WTC11 (cell line): ENCODE results near the gene GNMT. TPM values are rescaled to one million over a fixed set of nuclear protein-coding genes. Genes with fewer than 3 reads are reported as not detected.

Source experiments
- ATAC-seq: fragments of 200-7000 bp; cut with Tn5 transposase; 2 replicates; pipeline ENCODE4 v1.10.0; 2021; ENCODE audit warnings: mild to moderate bottlenecking, moderate library complexity
- CTCF ChIA-PET: fragments of 300-600 bp; sonication (Branson Sonifier 250); formaldehyde crosslinking; loops from one replicate; lab custom pipeline; 2021; ENCODE audit warnings: antibody characterized with exemption; lab: Charles Lee
- POLR2A ChIA-PET: fragments of 350-600 bp; sonication (Branson Sonifier 250); formaldehyde crosslinking; loops from one replicate; lab custom pipeline; 2021; ENCODE audit warnings: antibody characterized with exemption; lab: Charles Lee
- DNase-seq: peaks from one replicate; pipeline ENCODE4 v3.0.0; 2021; ENCODE audit warnings: low spot score
- H3K27ac Mint-ChIP-seq: 2 replicates; pipeline ENCODE4 v1.8.0; 2021; ENCODE audit warnings: mixed read lengths
- H3K27me3 Mint-ChIP-seq: 2 replicates; pipeline ENCODE4 v1.8.0; 2021; ENCODE audit warnings: low read depth, mild to moderate bottlenecking, moderate library complexity, mixed read lengths
- H3K36me3 Mint-ChIP-seq: 2 replicates; pipeline ENCODE4 v1.8.0; 2021; ENCODE audit warnings: mixed read lengths
- H3K4me1 Mint-ChIP-seq: 2 replicates; pipeline ENCODE4 v1.8.0; 2022; ENCODE audit warnings: mixed read lengths
- H3K4me3 Mint-ChIP-seq: 2 replicates; pipeline ENCODE4 v1.8.0; 2021; ENCODE audit warnings: mild to moderate bottlenecking, moderate library complexity, mixed read lengths
- H3K9me3 Mint-ChIP-seq: 2 replicates; pipeline ENCODE4 v1.8.0; 2021; ENCODE audit warnings: mixed read lengths
- GTF2I ChIP-seq: fragments of 250-450 bp; sonication (Bioruptor Pico); conservative IDR thresholded peaks from 2 replicates; pipeline ENCODE4 v1.4.0; 2021; ENCODE audit warnings: mild to moderate bottlenecking
- KAT7 ChIP-seq: sonication (generic); formaldehyde crosslinking; IDR thresholded peaks from 2 replicates; pipeline ENCODE4 v1.8.1; 2023; ENCODE audit warnings: missing genetic modification reagents, mild to moderate bottlenecking, borderline replicate concordance
- MYBL2 ChIP-seq: sonication (generic); formaldehyde crosslinking; IDR thresholded peaks from 2 replicates; pipeline ENCODE4 v1.8.1; 2023; ENCODE audit warnings: mild to moderate bottlenecking, moderate library complexity, missing genetic modification reagents
- NR1H2 ChIP-seq: sonication (generic); formaldehyde crosslinking; IDR thresholded peaks from 2 replicates; pipeline ENCODE4 v1.9.0; 2021; ENCODE audit warnings: mild to moderate bottlenecking, moderate library complexity, missing genetic modification reagents
- RORB ChIP-seq: fragments of 250-450 bp; sonication (Bioruptor Pico); IDR thresholded peaks from 2 replicates; pipeline ENCODE4 v1.9.0; 2021; ENCODE audit warnings: mild to moderate bottlenecking
- ZNF121 ChIP-seq: sonication (generic); formaldehyde crosslinking; IDR thresholded peaks from 2 replicates; pipeline ENCODE4 v1.8.0; 2023; ENCODE audit warnings: missing genetic modification reagents
- ZNF232 ChIP-seq: sonication (generic); formaldehyde crosslinking; IDR thresholded peaks from 2 replicates; pipeline ENCODE4 v1.8.0; 2022; ENCODE audit warnings: mild to moderate bottlenecking, missing genetic modification reagents
- ZNF423 ChIP-seq: fragments of 250-450 bp; sonication (Bioruptor Pico); IDR thresholded peaks from 2 replicates; pipeline ENCODE4 v2.1.2; 2022; ENCODE audit warnings: mild to moderate bottlenecking, moderate library complexity
- total RNA-seq: library from RNA; stranded (reverse); gene quantifications from 3 replicates; pipeline ENCODE4 v1.2.3, GENCODE V29; 2021
- TF ChIP-seq, protein P1 (sequence below): fragments of 250-450 bp; sonication (Bioruptor Pico); IDR thresholded peaks from 2 replicates; pipeline ENCODE4 v1.9.0; 2021; ENCODE audit warnings: moderate library complexity, mild to moderate bottlenecking, inconsistent platforms, borderline replicate concordance
- TF ChIP-seq, protein P2 (sequence below): fragments of 250-450 bp; sonication (Bioruptor Pico); IDR thresholded peaks from 2 replicates; pipeline ENCODE4 v1.8.0; 2021; ENCODE audit warnings: mild to moderate bottlenecking
- TF ChIP-seq, protein P3 (sequence below): fragments of 250-450 bp; sonication (Bioruptor Pico); conservative IDR thresholded peaks from 2 replicates; pipeline ENCODE4 v1.9.0; 2021; ENCODE audit warnings: mild to moderate bottlenecking
- TF ChIP-seq, protein P4 (sequence below): sonication (generic); formaldehyde crosslinking; IDR thresholded peaks from 2 replicates; pipeline ENCODE4 v1.8.1; 2022; ENCODE audit warnings: low read depth, mild to moderate bottlenecking, moderate library complexity, missing genetic modification reagents, borderline replicate concordance
- TF ChIP-seq, protein P5 (sequence below): sonication (generic); formaldehyde crosslinking; IDR thresholded peaks from 2 replicates; pipeline ENCODE4 v1.8.0; 2022; ENCODE audit warnings: mild to moderate bottlenecking, missing genetic modification reagents
- TF ChIP-seq, protein P6 (sequence below): sonication (generic); formaldehyde crosslinking; IDR thresholded peaks from 2 replicates; pipeline ENCODE4 v1.8.1; 2023; ENCODE audit warnings: mild to moderate bottlenecking, moderate library complexity, missing genetic modification reagents
- TF ChIP-seq, protein P7 (sequence below): sonication (generic); formaldehyde crosslinking; IDR thresholded peaks from 2 replicates; pipeline ENCODE4 v1.8.1; 2023; ENCODE audit warnings: mild to moderate bottlenecking, missing genetic modification reagents, moderate library complexity
- TF ChIP-seq, protein P8 (sequence below): sonication (generic); formaldehyde crosslinking; IDR thresholded peaks from 2 replicates; pipeline ENCODE4 v1.8.0; 2023; ENCODE audit warnings: missing genetic modification reagents
- TF ChIP-seq, protein P9 (sequence below): fragments of 250-450 bp; sonication (Bioruptor Pico); IDR thresholded peaks from 2 replicates; pipeline ENCODE4 v1.9.0; 2021; ENCODE audit warnings: mild to moderate bottlenecking
- TF ChIP-seq, protein P10 (sequence below): sonication (generic); formaldehyde crosslinking; IDR thresholded peaks from 2 replicates; pipeline ENCODE4 v1.8.1; 2022; ENCODE audit warnings: missing genetic modification reagents, borderline replicate concordance

GNMT gene
- total RNA-seq, 1 experiment from 2014 or later = 2.0 TPM

DNA sequence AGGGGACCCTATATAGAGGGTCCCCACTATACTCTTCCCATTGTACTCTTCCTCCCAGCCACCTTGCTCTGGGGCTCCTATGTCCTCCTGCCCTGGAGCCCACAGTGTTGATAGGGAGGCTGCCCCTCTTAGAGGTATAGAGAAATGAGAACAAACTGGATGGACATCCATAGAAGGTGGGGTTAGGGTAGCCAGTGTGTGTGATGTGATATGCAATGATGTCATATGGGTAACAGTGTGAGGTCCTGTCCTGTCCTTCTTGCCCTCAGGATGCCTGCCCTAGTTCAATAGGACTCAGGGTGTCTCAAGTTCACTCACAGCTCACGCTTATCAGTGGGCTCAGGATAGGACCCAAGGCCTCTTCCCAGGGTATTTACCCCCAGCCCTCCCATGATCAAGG lies 44.3 kb upstream of the GNMT start (continued):
- TF ChIP-seq, protein P1, sequence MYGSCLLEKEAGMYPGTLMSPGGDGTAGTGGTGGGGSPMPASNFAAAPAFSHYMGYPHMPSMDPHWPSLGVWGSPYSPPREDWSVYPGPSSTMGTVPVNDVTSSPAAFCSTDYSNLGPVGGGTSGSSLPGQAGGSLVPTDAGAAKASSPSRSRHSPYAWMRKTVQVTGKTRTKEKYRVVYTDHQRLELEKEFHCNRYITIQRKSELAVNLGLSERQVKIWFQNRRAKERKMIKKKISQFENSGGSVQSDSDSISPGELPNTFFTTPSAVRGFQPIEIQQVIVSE (CRISPR knock-in tag) = no peak
- TF ChIP-seq, protein P2, sequence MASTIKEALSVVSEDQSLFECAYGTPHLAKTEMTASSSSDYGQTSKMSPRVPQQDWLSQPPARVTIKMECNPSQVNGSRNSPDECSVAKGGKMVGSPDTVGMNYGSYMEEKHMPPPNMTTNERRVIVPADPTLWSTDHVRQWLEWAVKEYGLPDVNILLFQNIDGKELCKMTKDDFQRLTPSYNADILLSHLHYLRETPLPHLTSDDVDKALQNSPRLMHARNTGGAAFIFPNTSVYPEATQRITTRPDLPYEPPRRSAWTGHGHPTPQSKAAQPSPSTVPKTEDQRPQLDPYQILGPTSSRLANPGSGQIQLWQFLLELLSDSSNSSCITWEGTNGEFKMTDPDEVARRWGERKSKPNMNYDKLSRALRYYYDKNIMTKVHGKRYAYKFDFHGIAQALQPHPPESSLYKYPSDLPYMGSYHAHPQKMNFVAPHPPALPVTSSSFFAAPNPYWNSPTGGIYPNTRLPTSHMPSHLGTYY = no peak
- TF ChIP-seq, protein P3, sequence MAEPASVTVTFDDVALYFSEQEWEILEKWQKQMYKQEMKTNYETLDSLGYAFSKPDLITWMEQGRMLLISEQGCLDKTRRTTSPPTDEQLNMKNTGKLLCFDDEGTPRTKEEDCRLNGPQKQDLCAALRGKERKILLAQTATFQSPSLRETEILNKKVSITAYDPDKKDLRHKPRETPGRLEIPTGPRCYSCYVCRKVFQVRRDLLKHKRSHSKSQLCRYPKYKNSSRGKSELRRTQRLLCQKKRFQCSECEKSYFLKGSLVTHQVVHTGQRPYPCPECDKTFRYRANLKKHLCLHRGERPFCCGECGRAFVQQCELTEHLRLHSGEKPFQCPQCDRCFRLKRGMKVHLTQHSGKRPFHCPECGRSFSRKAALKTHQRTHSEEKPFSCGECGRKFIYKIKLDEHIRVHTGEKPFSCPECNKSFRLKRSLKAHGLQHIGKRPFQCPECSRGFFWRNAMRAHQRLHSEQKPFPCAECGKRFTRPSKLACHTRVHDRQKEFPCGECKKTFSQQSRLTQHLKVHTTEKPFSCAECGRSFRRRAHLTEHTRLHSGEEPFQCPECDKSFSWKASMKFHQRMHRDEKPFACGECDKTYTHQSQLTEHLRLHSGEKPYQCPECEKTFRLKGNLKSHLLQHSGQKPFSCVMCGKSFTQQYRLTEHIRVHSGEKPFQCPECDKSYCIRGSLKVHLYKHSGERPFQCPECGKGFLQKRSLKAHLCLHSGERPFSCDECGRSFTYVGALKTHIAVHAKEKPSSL = no peak
- TF ChIP-seq MYBL2 (CRISPR knock-in tag) = no peak
- TF ChIP-seq ZNF232 = no peak
- TF ChIP-seq KAT7 (CRISPR knock-in tag) = no peak
- TF ChIP-seq, all 79 proteins: peak for 0

DNA sequence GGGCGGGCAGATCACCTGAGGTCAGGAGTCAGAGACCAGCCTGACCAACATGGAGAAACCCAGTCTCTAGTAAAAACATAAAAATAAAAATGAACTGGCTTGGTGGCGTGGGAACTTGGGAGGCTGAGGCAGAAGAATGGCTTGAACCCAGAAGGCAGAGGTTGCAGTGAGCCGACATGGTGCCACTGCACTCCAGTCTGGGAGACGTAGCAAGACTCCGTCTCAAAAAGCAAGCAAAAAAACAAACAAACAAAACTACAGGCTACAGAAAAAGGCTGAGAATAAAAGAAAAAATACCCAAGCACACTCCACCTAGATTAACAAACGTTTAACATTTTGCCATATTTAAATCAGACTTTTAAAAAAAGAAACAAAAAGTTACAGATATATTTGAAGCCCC lies 38.8 kb upstream of the GNMT start:
- H3K9me3 Mint-ChIP-seq = no peaks in the 10 kb centered on the region
- ATAC-seq = no peak
- peaks cover 6% of the 10 kb centered on the region for H3K4me1 Mint-ChIP-seq
- H3K27ac Mint-ChIP-seq = no peak overlapping the region
- H3K36me3 Mint-ChIP-seq = no peaks in the 10 kb centered on the region
- CTCF ChIA-PET = interaction anchor here (0.8 kb wide), 1 partner anchor 100 kb away, joined by 4 read pairs; no protein-coding TSS in a partner anchor
- no peak for DNase-seq
- POLR2A ChIA-PET = interaction anchor here (0.6 kb wide), 1 partner anchor 175 kb away, joined by 3 read pairs; no protein-coding TSS in a partner anchor
- no peaks in the 10 kb centered on the region for H3K27me3 Mint-ChIP-seq
- TF ChIP-seq, protein P4, sequence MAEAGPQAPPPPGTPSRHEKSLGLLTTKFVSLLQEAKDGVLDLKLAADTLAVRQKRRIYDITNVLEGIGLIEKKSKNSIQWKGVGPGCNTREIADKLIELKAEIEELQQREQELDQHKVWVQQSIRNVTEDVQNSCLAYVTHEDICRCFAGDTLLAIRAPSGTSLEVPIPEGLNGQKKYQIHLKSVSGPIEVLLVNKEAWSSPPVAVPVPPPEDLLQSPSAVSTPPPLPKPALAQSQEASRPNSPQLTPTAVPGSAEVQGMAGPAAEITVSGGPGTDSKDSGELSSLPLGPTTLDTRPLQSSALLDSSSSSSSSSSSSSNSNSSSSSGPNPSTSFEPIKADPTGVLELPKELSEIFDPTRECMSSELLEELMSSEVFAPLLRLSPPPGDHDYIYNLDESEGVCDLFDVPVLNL = no peak
- TF ChIP-seq GTF2I (CRISPR knock-in tag) (no peak), ZNF121 (CRISPR knock-in tag) (no peak), NR1H2 (CRISPR knock-in tag) (no peak), RORB (no peak), ZNF423 (CRISPR knock-in tag) (no peak)
- TF ChIP-seq, protein P5, sequence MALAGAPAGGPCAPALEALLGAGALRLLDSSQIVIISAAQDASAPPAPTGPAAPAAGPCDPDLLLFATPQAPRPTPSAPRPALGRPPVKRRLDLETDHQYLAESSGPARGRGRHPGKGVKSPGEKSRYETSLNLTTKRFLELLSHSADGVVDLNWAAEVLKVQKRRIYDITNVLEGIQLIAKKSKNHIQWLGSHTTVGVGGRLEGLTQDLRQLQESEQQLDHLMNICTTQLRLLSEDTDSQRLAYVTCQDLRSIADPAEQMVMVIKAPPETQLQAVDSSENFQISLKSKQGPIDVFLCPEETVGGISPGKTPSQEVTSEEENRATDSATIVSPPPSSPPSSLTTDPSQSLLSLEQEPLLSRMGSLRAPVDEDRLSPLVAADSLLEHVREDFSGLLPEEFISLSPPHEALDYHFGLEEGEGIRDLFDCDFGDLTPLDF = no peak
- TF ChIP-seq, protein P6, sequence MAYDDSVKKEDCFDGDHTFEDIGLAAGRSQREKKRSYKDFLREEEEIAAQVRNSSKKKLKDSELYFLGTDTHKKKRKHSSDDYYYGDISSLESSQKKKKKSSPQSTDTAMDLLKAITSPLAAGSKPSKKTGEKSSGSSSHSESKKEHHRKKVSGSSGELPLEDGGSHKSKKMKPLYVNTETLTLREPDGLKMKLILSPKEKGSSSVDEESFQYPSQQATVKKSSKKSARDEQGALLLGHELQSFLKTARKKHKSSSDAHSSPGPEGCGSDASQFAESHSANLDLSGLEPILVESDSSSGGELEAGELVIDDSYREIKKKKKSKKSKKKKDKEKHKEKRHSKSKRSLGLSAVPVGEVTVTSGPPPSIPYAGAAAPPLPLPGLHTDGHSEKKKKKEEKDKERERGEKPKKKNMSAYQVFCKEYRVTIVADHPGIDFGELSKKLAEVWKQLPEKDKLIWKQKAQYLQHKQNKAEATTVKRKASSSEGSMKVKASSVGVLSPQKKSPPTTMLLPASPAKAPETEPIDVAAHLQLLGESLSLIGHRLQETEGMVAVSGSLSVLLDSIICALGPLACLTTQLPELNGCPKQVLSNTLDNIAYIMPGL (CRISPR knock-in tag) = no peak
- TF ChIP-seq, protein P7, sequence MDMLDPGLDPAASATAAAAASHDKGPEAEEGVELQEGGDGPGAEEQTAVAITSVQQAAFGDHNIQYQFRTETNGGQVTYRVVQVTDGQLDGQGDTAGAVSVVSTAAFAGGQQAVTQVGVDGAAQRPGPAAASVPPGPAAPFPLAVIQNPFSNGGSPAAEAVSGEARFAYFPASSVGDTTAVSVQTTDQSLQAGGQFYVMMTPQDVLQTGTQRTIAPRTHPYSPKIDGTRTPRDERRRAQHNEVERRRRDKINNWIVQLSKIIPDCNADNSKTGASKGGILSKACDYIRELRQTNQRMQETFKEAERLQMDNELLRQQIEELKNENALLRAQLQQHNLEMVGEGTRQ (CRISPR knock-in tag) = no peak
- TF ChIP-seq, protein P8, sequence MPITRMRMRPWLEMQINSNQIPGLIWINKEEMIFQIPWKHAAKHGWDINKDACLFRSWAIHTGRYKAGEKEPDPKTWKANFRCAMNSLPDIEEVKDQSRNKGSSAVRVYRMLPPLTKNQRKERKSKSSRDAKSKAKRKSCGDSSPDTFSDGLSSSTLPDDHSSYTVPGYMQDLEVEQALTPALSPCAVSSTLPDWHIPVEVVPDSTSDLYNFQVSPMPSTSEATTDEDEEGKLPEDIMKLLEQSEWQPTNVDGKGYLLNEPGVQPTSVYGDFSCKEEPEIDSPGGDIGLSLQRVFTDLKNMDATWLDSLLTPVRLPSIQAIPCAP (CRISPR knock-in tag) = no peak
- TF ChIP-seq, protein P9, sequence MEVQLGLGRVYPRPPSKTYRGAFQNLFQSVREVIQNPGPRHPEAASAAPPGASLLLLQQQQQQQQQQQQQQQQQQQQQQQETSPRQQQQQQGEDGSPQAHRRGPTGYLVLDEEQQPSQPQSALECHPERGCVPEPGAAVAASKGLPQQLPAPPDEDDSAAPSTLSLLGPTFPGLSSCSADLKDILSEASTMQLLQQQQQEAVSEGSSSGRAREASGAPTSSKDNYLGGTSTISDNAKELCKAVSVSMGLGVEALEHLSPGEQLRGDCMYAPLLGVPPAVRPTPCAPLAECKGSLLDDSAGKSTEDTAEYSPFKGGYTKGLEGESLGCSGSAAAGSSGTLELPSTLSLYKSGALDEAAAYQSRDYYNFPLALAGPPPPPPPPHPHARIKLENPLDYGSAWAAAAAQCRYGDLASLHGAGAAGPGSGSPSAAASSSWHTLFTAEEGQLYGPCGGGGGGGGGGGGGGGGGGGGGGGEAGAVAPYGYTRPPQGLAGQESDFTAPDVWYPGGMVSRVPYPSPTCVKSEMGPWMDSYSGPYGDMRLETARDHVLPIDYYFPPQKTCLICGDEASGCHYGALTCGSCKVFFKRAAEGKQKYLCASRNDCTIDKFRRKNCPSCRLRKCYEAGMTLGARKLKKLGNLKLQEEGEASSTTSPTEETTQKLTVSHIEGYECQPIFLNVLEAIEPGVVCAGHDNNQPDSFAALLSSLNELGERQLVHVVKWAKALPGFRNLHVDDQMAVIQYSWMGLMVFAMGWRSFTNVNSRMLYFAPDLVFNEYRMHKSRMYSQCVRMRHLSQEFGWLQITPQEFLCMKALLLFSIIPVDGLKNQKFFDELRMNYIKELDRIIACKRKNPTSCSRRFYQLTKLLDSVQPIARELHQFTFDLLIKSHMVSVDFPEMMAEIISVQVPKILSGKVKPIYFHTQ (CRISPR knock-in tag) = no peak
- TF ChIP-seq, protein P10, sequence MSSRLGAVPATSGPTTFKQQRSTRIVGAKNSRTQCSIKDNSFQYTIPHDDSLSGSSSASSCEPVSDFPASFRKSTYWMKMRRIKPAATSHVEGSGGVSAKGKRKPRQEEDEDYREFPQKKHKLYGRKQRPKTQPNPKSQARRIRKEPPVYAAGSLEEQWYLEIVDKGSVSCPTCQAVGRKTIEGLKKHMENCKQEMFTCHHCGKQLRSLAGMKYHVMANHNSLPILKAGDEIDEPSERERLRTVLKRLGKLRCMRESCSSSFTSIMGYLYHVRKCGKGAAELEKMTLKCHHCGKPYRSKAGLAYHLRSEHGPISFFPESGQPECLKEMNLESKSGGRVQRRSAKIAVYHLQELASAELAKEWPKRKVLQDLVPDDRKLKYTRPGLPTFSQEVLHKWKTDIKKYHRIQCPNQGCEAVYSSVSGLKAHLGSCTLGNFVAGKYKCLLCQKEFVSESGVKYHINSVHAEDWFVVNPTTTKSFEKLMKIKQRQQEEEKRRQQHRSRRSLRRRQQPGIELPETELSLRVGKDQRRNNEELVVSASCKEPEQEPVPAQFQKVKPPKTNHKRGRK (CRISPR knock-in tag) = no peak
- H3K4me3 Mint-ChIP-seq = no peak overlapping the region
